ENCODE results near the gene KRTAP22-2. TPM values are rescaled to one million over a fixed set of nuclear protein-coding genes. Genes with fewer than 3 reads are reported as not detected.

The KRTAP22-2 gene
- total and polyA plus RNA-seq, 2 donors (not counting 1 experiment from before 2014, with no cell fraction given), result not detected

- no peaks in the 10 kb centered on the region for H4K20me1 ChIP-seq (ENCODE audit: control insufficient read depth, insufficient read depth, low read length, poor library complexity, severe bottlenecking)
- no peak overlapping the region for H3K9ac ChIP-seq (ENCODE audit: low read length)
- H3K4me1 ChIP-seq (ENCODE audit: control insufficient read depth in 2 of 2, insufficient read depth in 2 of 2, low read length in 2 of 2), result no peaks in the 10 kb centered on the region
- no peak overlapping the region for H3K4me3 ChIP-seq (ENCODE audit: control extremely low read depth in 1 of 5, extremely low read depth in 1 of 5, insufficient read depth in 1 of 5, low read depth in 2 of 5, low read length in 4 of 5)
- no peaks in the 10 kb centered on the region for H3K27me3 Mint-ChIP-seq
- no peaks in the 10 kb centered on the region for H3K9me3 ChIP-seq (ENCODE audit: control extremely low read depth in 1 of 3, control insufficient read depth in 2 of 3, insufficient read depth in 1 of 3, low read length in 2 of 3)
- no peaks in the 10 kb centered on the region for H3K27me3 ChIP-seq (replicated peaks in 1 of 4; ENCODE audit: control extremely low read depth in 1 of 4, control insufficient read depth in 3 of 4, insufficient read depth in 4 of 4, low read length in 3 of 4)
- H3K27ac ChIP-seq (ENCODE audit: low read length in 2 of 2), result no peak overlapping the region
- DNase-seq (no peak), ATAC-seq (ENCODE audit: low read depth) (no peak)
- no CpG with 5 or more reads among the region's 2 CpGs for WGBS (ENCODE audit: insufficient coverage)
- H3K4me1 Mint-ChIP-seq, result no peaks in the 10 kb centered on the region
- H3K9me3 Mint-ChIP-seq (ENCODE audit: insufficient read depth), result no peaks in the 10 kb centered on the region
- no peak for TF ChIP-seq EZH2 (IDR thresholded peaks at IDR 0.05; ENCODE audit: borderline replicate concordance, insufficient read depth, low read depth, low read length, poor library complexity, severe bottlenecking)
- no peak for TF ChIP-seq CTCF (IDR thresholded peaks at IDR 0.05)
- H3K4me3 Mint-ChIP-seq, result no peak overlapping the region
- CTCF ChIA-PET, result no interaction called here
- POLR2A ChIA-PET, result no interaction called here
- no peaks in the 10 kb centered on the region for H3K36me3 ChIP-seq (replicated peaks in 1 of 2; ENCODE audit: control extremely low read depth in 1 of 2, control insufficient read depth in 1 of 2, extremely low read depth in 1 of 2, insufficient read depth in 2 of 2, low read length in 1 of 2)
- no peak overlapping the region for H3K4me2 ChIP-seq (replicated peaks; ENCODE audit: low read depth, low read length, poor library complexity, severe bottlenecking)
- no peaks in the 10 kb centered on the region for H3K79me2 ChIP-seq (ENCODE audit: control insufficient read depth, insufficient read depth, low read length)
- H3K27ac Mint-ChIP-seq, result no peak overlapping the region
- intact Hi-C loops (cut with micrococcal nuclease), result no loop called here
- no peak overlapping the region for H2AFZ ChIP-seq (ENCODE audit: insufficient read depth, low read depth, low read length, poor library complexity, severe bottlenecking)
Observed at GRCh38 chr21:30563630-30564029, 26.6 kb downstream of the KRTAP22-2 start.

- POLR2A ChIA-PET, result no interaction called here
- ATAC-seq (ENCODE audit: low read depth), result no peak
- no peaks in the 10 kb centered on the region for H3K36me3 ChIP-seq (replicated peaks in 1 of 2; ENCODE audit: control extremely low read depth in 1 of 2, control insufficient read depth in 1 of 2, extremely low read depth in 1 of 2, insufficient read depth in 2 of 2, low read length in 1 of 2)
- no peak overlapping the region for H3K27ac ChIP-seq (ENCODE audit: low read length in 2 of 2)
- Mint-ChIP-seq H3K9me3 (ENCODE audit: insufficient read depth) (no peaks in the 10 kb centered on the region), H3K4me3 (no peak overlapping the region), H3K27me3 (no peaks in the 10 kb centered on the region), H3K27ac (no peak overlapping the region), H3K4me1 (no peaks in the 10 kb centered on the region)
- H4K20me1 ChIP-seq (ENCODE audit: control insufficient read depth, insufficient read depth, low read length, poor library complexity, severe bottlenecking), result no peaks in the 10 kb centered on the region
- no peak overlapping the region for H3K4me3 ChIP-seq (ENCODE audit: control extremely low read depth in 1 of 5, extremely low read depth in 1 of 5, insufficient read depth in 1 of 5, low read depth in 2 of 5, low read length in 4 of 5)
- TF ChIP-seq EZH2 (IDR thresholded peaks at IDR 0.05; ENCODE audit: borderline replicate concordance, insufficient read depth, low read depth, low read length, poor library complexity, severe bottlenecking) (no peak), CTCF (IDR thresholded peaks at IDR 0.05) (no peak)
- no peaks in the 10 kb centered on the region for H3K79me2 ChIP-seq (ENCODE audit: control insufficient read depth, insufficient read depth, low read length)
- H3K27me3 ChIP-seq (replicated peaks in 1 of 4; ENCODE audit: control extremely low read depth in 1 of 4, control insufficient read depth in 3 of 4, insufficient read depth in 4 of 4, low read length in 3 of 4), result no peaks in the 10 kb centered on the region
- CTCF ChIA-PET, result no interaction called here
- H3K4me1 ChIP-seq (ENCODE audit: control insufficient read depth in 2 of 2, insufficient read depth in 2 of 2, low read length in 2 of 2), result no peaks in the 10 kb centered on the region
- no peak overlapping the region for H2AFZ ChIP-seq (ENCODE audit: insufficient read depth, low read depth, low read length, poor library complexity, severe bottlenecking)
- intact Hi-C loops (cut with micrococcal nuclease), result no loop called here
- no peak for DNase-seq
- H3K9me3 ChIP-seq (ENCODE audit: control extremely low read depth in 1 of 3, control insufficient read depth in 2 of 3, insufficient read depth in 1 of 3, low read length in 2 of 3), result no peaks in the 10 kb centered on the region
- H3K9ac ChIP-seq (ENCODE audit: low read length), result no peak overlapping the region
- H3K4me2 ChIP-seq (replicated peaks; ENCODE audit: low read depth, low read length, poor library complexity, severe bottlenecking), result no peak overlapping the region
- 50% methylated on average over 2 of the region's 6 CpGs for WGBS (ENCODE audit: insufficient coverage)
Observed at GRCh38 chr21:30563072-30563471, 27.1 kb downstream of the KRTAP22-2 start.

Measured in B cell (primary cell).